Activated CD4-positive, alpha-beta memory T cell treated with anti-CD3 and anti-CD28 coated beads for 36 hours (primary cell): ENCODE results near the gene HERC3. TPM values are rescaled to one million over a fixed set of nuclear protein-coding genes. Genes with fewer than 3 reads are reported as not detected.

ENCODE experiments used
- CTCF ChIA-PET: fragments of 350-600 bp; sonication (Branson Sonifier 250); formaldehyde crosslinking; loops from one replicate; lab custom pipeline; 2021; ENCODE audit warnings: antibody characterized with exemption, inconsistent platforms; lab: Charles Lee
- POLR2A ChIA-PET: fragments of 350-600 bp; sonication (Branson Sonifier 250); formaldehyde crosslinking; loops from one replicate; lab custom pipeline; 2021; ENCODE audit warnings: antibody characterized with exemption; lab: Charles Lee
- DNase-seq: peaks from one replicate; pipeline ENCODE4 v3.0.0-alpha.2; 2020
- H3K27ac Mint-ChIP-seq: one replicate; pipeline ENCODE4 v1.8.0; 2021; ENCODE audit warnings: mixed read lengths
- H3K27me3 Mint-ChIP-seq: one replicate; pipeline ENCODE4 v1.8.0; 2021; ENCODE audit warnings: mixed read lengths
- H3K36me3 Mint-ChIP-seq: one replicate; pipeline ENCODE4 v1.8.0; 2021; ENCODE audit warnings: mixed read lengths
- H3K4me1 Mint-ChIP-seq: one replicate; pipeline ENCODE4 v1.8.0; 2021; ENCODE audit warnings: low read depth, mixed read lengths
- H3K4me3 Mint-ChIP-seq: one replicate; pipeline ENCODE4 v1.8.0; 2021; ENCODE audit warnings: mild to moderate bottlenecking, mixed read lengths
- H3K9me3 Mint-ChIP-seq: one replicate; pipeline ENCODE4 v1.8.0; 2021; ENCODE audit warnings: mixed read lengths
- intact Hi-C: fragments of 100-400 bp; cut with micrococcal nuclease; formaldehyde crosslinking; loops from one replicate; pipeline ENCODE4 v1.15.1; 2023
- total RNA-seq, 2 experiments: library from RNA; stranded (reverse); gene quantifications; one replicate each; pipeline ENCODE4 v1.2.3, GENCODE V29; 2021

HERC3 gene
- total RNA-seq, 2 experiments from 2014 or later, result 29.0 to 30.2 TPM

DNA sequence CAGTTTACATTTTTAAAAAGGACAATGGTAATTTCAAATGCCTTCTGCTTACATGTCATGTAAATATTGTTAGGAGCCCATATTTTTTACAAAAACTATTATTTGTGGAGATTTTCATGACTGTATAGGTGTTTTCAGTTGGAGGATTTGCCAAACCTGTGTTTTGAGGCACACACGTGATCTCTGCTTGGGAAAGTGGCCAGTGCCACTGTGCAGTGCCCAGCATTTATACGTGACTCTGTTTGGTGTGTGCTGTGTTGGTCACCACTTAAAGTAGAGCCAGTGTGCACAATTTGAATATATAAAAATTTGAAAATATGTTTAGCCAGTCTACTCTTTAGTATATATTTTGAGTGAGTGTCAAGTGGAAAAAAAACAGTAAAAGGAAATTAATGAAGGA, 132.1 kb downstream of the HERC3 start:
- intact Hi-C loops, result no loop called here
- Mint-ChIP-seq H3K9me3 (no peaks in the 10 kb centered on the region), H3K36me3 (peaks cover 16% of the 10 kb centered on the region), H3K4me1 (no peaks in the 10 kb centered on the region), H3K27me3 (no peaks in the 10 kb centered on the region), H3K27ac (no peak overlapping the region), H3K4me3 (no peak overlapping the region)
- ChIA-PET POLR2A (no interaction called here), CTCF (no interaction called here)
- DNase-seq, result no peak

DNA sequence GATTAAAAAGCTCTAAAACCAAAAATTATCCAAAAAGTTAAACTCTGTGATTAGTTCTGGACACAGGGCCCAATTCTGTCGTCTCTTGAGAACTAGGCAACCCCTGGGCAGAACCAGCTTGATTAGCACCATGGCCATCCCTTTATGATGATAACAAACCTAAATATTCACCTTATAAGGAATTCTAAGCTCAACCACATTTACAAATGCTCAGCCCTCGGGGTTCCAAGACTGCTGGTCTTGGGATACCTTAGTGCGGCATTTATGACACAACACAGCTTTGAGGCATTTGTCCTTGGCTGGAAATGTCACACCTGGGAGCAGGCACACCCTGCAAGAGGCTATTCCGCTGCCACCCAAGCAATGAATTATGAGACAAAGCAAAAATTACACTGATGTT, 132.9 kb downstream of the HERC3 start:
- Mint-ChIP-seq H3K27ac (no peak overlapping the region), H3K4me3 (no peak overlapping the region), H3K4me1 (no peaks in the 10 kb centered on the region), H3K9me3 (no peaks in the 10 kb centered on the region), H3K27me3 (no peaks in the 10 kb centered on the region), H3K36me3 (peaks cover 18% of the 10 kb centered on the region)
- CTCF ChIA-PET, result no interaction called here
- intact Hi-C loops, result no loop called here
- POLR2A ChIA-PET, result no interaction called here
- DNase-seq, result no peak

DNA sequence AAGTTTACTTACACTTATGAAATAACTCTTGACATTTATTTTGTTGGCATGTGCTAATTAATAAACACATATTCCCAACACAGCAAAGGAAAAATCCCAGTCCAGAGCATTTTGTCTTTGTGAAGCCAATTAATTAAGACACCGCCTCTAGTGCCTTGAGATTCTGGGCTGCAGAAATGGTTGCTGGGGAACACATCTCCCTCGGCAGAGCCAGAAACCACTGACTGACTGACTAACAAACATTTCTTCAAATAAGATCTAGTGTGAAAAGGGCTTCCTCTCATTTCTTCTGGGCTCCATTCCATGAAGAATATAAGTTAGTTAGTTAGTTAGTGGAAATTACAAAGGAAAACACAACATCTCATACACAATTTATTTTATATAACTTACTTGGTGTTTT, 133.7 kb downstream of the HERC3 start:
- POLR2A ChIA-PET, result no interaction called here
- no peak overlapping the region for H3K27ac Mint-ChIP-seq

DNA sequence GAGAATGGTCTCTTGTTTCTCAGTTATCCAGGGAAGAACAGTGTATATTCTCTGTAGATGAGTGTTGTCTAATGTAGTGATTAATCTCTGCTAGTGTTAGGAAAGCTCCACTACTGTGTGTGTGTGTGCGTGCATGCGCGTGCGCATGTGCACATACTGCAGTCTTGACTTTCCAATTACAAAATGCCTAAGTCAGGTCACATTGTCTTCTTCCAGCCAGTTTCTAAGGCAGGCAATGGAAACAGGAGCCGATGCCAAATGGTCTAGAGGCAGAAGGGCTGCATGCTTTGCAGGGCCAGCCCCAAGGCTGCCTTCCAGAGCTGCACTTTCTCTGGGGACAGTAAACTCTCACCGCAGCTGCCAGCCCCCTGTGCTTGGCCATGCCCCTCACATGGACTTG, 135.9 kb downstream of the HERC3 start:
- H3K4me1 Mint-ChIP-seq, result no peaks in the 10 kb centered on the region
- H3K4me3 Mint-ChIP-seq, result no peak overlapping the region
- no peak for DNase-seq
- intact Hi-C loops, result no loop called here
- ChIA-PET POLR2A (no interaction called here), CTCF (interaction anchor here (1.1 kb wide), 2 partner anchors 11 to 74 kb away, joined by 3 to 4 read pairs; no protein-coding TSS in a partner anchor)
- no peaks in the 10 kb centered on the region for H3K27me3 Mint-ChIP-seq
- H3K27ac Mint-ChIP-seq, result no peak overlapping the region
- no peaks in the 10 kb centered on the region for H3K9me3 Mint-ChIP-seq
- peaks cover 8% of the 10 kb centered on the region for H3K36me3 Mint-ChIP-seq

More for the DNA sequence above, 133.7 kb downstream of the HERC3 start:
- H3K27me3 Mint-ChIP-seq, result no peaks in the 10 kb centered on the region
- intact Hi-C loops, result no loop called here
- H3K9me3 Mint-ChIP-seq, result no peaks in the 10 kb centered on the region
- no peak for DNase-seq
- H3K36me3 Mint-ChIP-seq, result peaks cover 15% of the 10 kb centered on the region
- CTCF ChIA-PET, result no interaction called here
- no peak overlapping the region for H3K4me3 Mint-ChIP-seq
- no peaks in the 10 kb centered on the region for H3K4me1 Mint-ChIP-seq

DNA sequence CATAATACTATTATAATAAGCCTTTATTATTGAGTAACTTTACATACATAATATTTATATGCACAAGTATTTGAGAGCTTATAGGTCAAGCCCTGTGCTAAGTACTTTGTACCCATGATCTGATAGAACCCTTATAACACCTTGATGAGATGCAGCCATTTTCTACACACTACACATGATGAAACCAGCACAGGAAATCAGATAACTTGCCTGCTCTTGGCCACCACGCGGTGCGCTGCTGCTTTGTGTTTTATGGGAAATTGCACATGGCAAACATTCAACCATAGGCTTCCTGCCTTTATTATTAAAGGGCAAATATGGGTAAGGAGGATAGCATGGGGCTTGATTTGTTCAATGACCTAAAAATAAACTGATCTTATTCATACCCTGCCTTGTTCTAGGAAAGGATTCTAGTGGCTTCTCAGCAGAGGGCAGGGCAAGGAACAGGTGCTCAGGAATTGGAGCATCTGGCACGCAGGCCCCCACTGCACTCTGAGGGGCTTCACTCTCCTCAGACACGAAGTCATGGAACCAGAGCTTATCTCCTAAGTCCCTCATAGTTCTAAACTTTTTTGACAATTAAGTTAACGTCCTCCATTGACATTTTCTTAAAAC, 137.0 kb downstream of the HERC3 start:
- Mint-ChIP-seq H3K27me3 (no peaks in the 10 kb centered on the region), H3K4me3 (no peak overlapping the region), H3K27ac (no peak overlapping the region), H3K4me1 (no peaks in the 10 kb centered on the region), H3K9me3 (no peaks in the 10 kb centered on the region), H3K36me3 (peaks cover 8% of the 10 kb centered on the region)
- DNase-seq, result no peak
- ChIA-PET CTCF (interaction anchor here (1.1 kb wide), 1 partner anchor 12 kb away, joined by 3 read pairs; no protein-coding TSS in a partner anchor), POLR2A (no interaction called here)
- intact Hi-C loops, result no loop called here

DNA sequence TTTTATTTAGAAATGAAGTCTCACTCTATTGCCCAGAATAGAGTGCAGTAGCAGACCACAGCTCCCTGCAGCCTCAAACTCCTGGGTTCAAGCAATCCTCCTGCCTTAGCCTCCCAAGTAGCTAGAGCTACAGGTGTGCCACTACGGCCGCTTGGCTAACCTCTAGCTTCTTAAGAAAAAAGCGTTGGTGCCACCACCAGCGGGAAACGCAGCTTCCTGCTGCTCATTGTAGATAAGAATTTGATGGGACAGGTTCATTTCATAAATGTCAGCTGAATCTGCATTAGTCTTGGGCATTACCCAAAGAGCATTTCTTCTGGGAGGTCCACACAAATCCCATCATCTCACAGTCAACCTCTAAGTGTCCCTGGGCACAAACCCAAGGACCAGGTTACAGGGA, 138.5 kb downstream of the HERC3 start:
- POLR2A ChIA-PET, result no interaction called here

DNA sequence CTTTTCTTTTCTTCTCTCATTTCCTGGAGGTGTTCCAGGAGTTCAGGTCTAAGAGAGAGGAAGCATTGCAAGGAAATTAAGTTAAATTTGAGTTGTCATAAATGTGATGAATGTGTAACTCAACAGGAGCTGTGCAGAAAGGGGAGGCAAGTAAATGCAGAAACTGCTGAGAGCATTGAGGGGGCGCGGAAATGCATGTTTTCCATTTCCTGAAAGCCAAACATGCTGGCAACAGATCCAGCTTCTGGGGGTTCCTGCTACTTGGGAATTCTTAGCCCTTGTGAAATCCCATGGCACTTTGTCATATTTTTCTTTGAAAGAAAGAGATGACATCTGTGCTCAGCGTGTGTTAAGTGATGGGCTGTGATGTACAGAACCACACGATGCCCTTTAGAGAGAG, 139.1 kb downstream of the HERC3 start:
- H3K36me3 Mint-ChIP-seq, result peaks cover 8% of the 10 kb centered on the region
- no peak overlapping the region for H3K4me3 Mint-ChIP-seq
- H3K27me3 Mint-ChIP-seq, result no peaks in the 10 kb centered on the region
- ChIA-PET POLR2A (no interaction called here), CTCF (interaction anchor here (1.7 kb wide), 1 partner anchor 192 kb away, joined by 5 read pairs; no protein-coding TSS in a partner anchor)
- intact Hi-C loops, result no loop called here
- H3K27ac Mint-ChIP-seq, result no peak overlapping the region
- H3K4me1 Mint-ChIP-seq, result no peaks in the 10 kb centered on the region
- no peaks in the 10 kb centered on the region for H3K9me3 Mint-ChIP-seq
- no peak for DNase-seq

More for the DNA sequence above, 138.5 kb downstream of the HERC3 start:
- Mint-ChIP-seq H3K9me3 (no peaks in the 10 kb centered on the region), H3K4me3 (no peak overlapping the region), H3K4me1 (no peaks in the 10 kb centered on the region), H3K36me3 (peaks cover 8% of the 10 kb centered on the region), H3K27me3 (no peaks in the 10 kb centered on the region), H3K27ac (no peak overlapping the region)
- DNase-seq, result no peak
- intact Hi-C loops, result no loop called here
- CTCF ChIA-PET, result interaction anchor here (1.7 kb wide), 1 partner anchor 191 kb away, joined by 5 read pairs; no protein-coding TSS in a partner anchor

DNA sequence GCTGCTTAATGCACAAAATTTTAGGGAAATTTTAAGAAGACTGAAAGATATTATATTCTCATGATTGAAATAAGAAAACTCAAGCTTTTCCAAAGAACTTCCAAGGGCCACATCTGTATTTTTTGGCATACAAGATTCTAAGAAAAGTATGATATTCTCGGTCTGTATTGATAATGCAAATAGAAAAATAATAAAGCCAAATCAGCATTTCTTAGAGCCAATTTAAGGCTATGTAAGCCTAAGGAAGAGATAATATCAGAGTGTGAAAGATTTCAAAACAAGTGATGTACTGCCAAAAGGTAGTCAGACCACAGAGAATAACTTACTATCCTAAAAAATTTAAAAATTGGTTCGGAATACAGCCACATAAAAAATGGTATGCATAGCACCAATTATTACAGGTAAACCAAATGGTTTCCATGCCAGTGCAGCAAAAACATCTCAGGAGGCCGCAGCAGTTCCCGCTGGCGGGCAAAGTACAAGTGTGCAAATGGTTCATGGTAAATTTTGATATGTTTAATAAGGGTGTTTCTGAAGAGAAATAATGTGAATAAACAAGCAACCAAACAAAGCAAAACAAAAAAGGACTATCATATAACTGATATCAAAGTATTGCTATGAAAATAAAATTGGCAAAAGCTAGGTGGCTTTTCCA, 140.6 kb downstream of the HERC3 start:
- Mint-ChIP-seq H3K4me3 (no peak overlapping the region), H3K9me3 (no peaks in the 10 kb centered on the region), H3K36me3 (peaks cover 2% of the 10 kb centered on the region), H3K27me3 (no peaks in the 10 kb centered on the region), H3K4me1 (peaks cover 8% of the 10 kb centered on the region), H3K27ac (no peak overlapping the region)
- ChIA-PET POLR2A (no interaction called here), CTCF (no interaction called here)
- intact Hi-C loops, result no loop called here
- DNase-seq, result no peak

DNA sequence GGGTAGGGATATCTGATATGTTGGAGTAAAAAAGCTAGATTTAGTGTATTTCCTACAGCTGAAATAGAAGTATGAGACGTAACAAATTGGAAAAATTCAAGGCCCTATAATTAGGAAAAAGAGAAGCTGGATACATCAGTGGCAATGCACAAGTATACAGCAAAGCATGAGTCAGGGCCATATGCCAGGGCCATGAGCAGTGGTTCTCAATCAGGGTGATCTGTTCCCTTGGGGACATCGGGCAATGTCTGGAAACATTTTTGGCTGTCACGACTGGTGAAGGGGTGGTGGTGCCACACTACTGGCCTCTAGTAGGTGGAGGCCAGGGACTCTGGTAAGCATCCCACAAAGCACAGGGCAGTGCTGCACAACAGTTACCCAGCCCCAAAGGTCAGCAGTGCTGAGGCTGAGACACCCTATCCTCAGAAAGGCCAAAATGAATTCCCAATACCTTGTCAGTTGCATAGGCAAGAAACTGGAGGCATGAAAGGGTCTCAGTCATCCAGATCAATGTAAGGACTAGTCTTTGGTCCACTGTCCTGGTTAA, 142.2 kb downstream of the HERC3 start:
- Mint-ChIP-seq H3K27me3 (no peaks in the 10 kb centered on the region), H3K9me3 (no peaks in the 10 kb centered on the region), H3K4me3 (no peak overlapping the region), H3K27ac (no peak overlapping the region), H3K4me1 (peaks cover 14% of the 10 kb centered on the region), H3K36me3 (peaks cover 2% of the 10 kb centered on the region)
- ChIA-PET CTCF (no interaction called here), POLR2A (no interaction called here)
- no peak for DNase-seq
- intact Hi-C loops, result no loop called here

DNA sequence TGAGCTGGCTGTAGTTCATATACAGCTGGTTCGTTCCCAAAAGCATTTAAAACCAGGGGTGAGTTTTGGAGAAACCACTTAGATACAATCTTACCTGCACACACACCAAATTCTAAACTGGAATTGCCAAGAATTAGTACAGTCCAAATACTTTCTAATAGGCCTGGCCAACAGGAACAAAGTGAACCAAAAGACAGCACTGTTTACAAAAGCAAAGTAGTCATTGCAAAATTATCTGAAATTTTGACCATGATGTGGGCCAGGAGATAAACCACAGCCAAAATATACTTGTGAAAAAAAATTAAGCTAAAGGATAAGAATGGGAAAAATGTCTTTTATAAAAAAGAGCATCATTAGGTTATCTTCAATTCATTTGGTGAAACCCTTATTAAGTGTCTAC, 143.3 kb downstream of the HERC3 start:
- no peaks in the 10 kb centered on the region for H3K36me3 Mint-ChIP-seq
- CTCF ChIA-PET, result no interaction called here
- intact Hi-C loops, result no loop called here
- no peak for DNase-seq
- POLR2A ChIA-PET, result no interaction called here
- no peaks in the 10 kb centered on the region for H3K9me3 Mint-ChIP-seq
- no peak overlapping the region for H3K27ac Mint-ChIP-seq
- H3K4me1 Mint-ChIP-seq, result peaks cover 14% of the 10 kb centered on the region
- no peak overlapping the region for H3K4me3 Mint-ChIP-seq
- no peaks in the 10 kb centered on the region for H3K27me3 Mint-ChIP-seq

DNA sequence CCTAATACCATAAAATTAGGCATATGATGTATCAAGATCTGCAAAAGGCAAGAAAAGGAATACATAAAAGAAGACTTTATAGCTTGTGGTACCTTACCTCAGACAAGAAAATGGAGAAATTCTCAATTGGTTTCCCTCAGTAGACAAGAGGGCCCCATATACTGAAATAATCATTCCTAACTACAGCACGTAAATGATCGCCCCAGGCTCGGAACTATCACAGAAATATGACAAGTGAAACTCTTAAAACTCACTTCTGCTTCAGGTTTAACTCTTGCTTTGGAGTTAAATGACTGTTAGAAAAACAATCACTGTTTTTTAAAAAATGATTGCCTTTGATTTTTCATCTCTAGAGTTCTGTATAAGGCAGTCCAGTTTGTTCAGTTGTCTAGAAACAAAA, 144.0 kb downstream of the HERC3 start:
- POLR2A ChIA-PET, result no interaction called here
- intact Hi-C loops, result no loop called here
- DNase-seq, result no peak

DNA sequence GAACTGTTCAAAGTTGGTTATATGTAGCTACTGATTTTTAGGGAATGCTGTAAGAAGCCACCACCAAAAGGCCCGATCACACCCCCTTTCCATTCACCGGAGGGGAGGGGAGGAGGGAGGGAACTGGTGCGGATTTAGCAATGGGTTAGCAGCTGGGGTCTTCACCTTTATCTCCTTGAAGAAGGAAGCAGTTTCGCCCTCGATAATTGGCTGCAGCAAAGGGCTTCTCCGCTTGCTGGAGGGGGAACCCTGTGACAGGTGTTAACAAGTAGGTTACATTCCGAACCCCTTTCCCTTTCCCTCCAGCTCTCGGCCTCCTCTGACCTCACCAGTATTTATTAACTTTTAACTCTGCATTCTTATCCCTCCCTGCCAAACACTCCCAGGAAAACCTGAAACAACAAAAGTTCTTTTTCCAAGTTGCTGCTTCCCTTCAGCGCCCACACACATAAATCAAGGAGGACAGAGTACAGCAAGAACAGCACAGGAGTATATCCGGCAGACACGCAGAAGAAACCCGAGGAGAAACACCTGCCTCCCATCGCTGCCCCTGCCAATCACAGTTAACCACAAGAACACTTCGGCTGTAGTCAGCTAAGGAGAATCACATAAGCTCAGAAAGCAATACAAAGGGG, 145.1 kb downstream of the HERC3 start:
- H3K4me1 Mint-ChIP-seq, result peaks cover 14% of the 10 kb centered on the region
- no peak overlapping the region for H3K4me3 Mint-ChIP-seq
- H3K9me3 Mint-ChIP-seq, result no peaks in the 10 kb centered on the region
- no peak overlapping the region for H3K27ac Mint-ChIP-seq
- DNase-seq, result peak; percentile 22
- H3K27me3 Mint-ChIP-seq, result no peaks in the 10 kb centered on the region
- POLR2A ChIA-PET, result no interaction called here
- intact Hi-C loops, result no loop called here
- H3K36me3 Mint-ChIP-seq, result no peaks in the 10 kb centered on the region
- CTCF ChIA-PET, result no interaction called here

More for the DNA sequence above, 144.0 kb downstream of the HERC3 start:
- peaks cover 14% of the 10 kb centered on the region for H3K4me1 Mint-ChIP-seq
- H3K27me3 Mint-ChIP-seq, result no peaks in the 10 kb centered on the region
- H3K27ac Mint-ChIP-seq, result no peak overlapping the region
- no peak overlapping the region for H3K4me3 Mint-ChIP-seq
- H3K9me3 Mint-ChIP-seq, result no peaks in the 10 kb centered on the region
- no peaks in the 10 kb centered on the region for H3K36me3 Mint-ChIP-seq
- CTCF ChIA-PET, result no interaction called here
